ENCODE results near the gene TMX4. TPM values are rescaled to one million over a fixed set of nuclear protein-coding genes. Genes with fewer than 3 reads are reported as not detected.

The TMX4 gene
- total RNA-seq, 1 experiment from 2014 or later, result 12.0 TPM

DNA sequence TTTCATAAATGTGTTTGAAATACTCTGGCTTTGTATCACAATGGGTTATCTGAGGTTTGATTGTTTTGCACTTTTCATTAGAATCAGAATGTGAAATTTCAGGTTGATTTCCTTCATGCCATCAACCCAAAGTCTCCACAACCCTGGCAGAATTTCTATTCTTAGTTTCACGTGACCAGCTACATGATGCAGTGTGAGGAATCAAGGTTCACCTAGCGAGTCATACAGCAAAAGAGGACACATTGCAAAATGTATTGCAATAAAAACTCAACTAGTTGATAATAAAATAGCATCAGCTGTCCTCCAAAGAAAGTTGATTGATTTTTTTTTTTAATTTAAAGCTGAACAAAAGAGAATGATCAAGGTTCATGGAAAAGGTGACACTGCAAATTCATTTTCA lies 81.5 kb downstream of the TMX4 start:
- peaks cover 0 to 4% of the 10 kb centered on the region in 2 experiments; a peak in 1 of 4 replicates for H3K4me1 ChIP-seq (ENCODE audit: control insufficient read depth in 1 of 2, insufficient read depth in 2 of 2, low read length in 2 of 2)
- no peak overlapping the region for H3K4me2 ChIP-seq (ENCODE audit: low read length)
- ChIA-PET RAD21 (ENCODE audit: low non-redundant PET in 1 of 2, low total read pairs in 2 of 2, uncharacterized antibody in 2 of 2, unreplicated experiment in 2 of 2) (no interaction called here), POLR2A (no interaction called here), CTCF (interaction anchor here (1.8 to 3.8 kb wide), 3 partner anchors 8 to 784 kb away, joined by 6 to 97 read pairs (median 22); no protein-coding TSS in a partner anchor)
- TF ChIP-seq, protein P1, sequence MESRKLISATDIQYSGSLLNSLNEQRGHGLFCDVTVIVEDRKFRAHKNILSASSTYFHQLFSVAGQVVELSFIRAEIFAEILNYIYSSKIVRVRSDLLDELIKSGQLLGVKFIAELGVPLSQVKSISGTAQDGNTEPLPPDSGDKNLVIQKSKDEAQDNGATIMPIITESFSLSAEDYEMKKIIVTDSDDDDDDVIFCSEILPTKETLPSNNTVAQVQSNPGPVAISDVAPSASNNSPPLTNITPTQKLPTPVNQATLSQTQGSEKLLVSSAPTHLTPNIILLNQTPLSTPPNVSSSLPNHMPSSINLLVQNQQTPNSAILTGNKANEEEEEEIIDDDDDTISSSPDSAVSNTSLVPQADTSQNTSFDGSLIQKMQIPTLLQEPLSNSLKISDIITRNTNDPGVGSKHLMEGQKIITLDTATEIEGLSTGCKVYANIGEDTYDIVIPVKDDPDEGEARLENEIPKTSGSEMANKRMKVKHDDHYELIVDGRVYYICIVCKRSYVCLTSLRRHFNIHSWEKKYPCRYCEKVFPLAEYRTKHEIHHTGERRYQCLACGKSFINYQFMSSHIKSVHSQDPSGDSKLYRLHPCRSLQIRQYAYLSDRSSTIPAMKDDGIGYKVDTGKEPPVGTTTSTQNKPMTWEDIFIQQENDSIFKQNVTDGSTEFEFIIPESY (IDR thresholded peaks at IDR 0.05; ENCODE audit: extremely low read depth, insufficient replicate concordance, low read length), result no peak
- TF ChIP-seq POLR2AphosphoS5 (IDR thresholded peaks at IDR 0.05; ENCODE audit: low read depth, low read length) (no peak), TCF7L2 (IDR thresholded peaks at IDR 0.05; ENCODE audit: borderline replicate concordance, extremely low read depth, insufficient read depth, insufficient read length) (no peak), EZH2phosphoT487 (IDR thresholded peaks at IDR 0.05; ENCODE audit: borderline replicate concordance) (no peak), FOSL1 (IDR thresholded peaks at IDR 0.05; ENCODE audit: low read depth) (no peak), POLR2A (IDR thresholded peaks at IDR 0.05; ENCODE audit: borderline replicate concordance, extremely low read depth, insufficient read depth, insufficient read length) (no peak), SP1 (IDR thresholded peaks at IDR 0.05; ENCODE audit: low read depth) (no peak), ZNF274 (IDR thresholded peaks at IDR 0.05; ENCODE audit: low read depth, low read length) (no peak), CTCF (IDR thresholded peaks at IDR 0.05 in 2 of 3, conservative IDR thresholded peaks at IDR 0.05 in 1 of 3; ENCODE audit: borderline replicate concordance in 1 of 3, insufficient read depth in 1 of 3, low read depth in 2 of 3, low read length in 2 of 3) (no peak), SRF (IDR thresholded peaks at IDR 0.05; ENCODE audit: low read depth) (no peak), YY1 (IDR thresholded peaks at IDR 0.05; ENCODE audit: extremely low read depth, insufficient replicate concordance, low read depth, low read length) (no peak)
- TF ChIP-seq, protein P2, sequence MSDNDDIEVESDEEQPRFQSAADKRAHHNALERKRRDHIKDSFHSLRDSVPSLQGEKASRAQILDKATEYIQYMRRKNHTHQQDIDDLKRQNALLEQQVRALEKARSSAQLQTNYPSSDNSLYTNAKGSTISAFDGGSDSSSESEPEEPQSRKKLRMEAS (IDR thresholded peaks at IDR 0.05), result no peak
- TF ChIP-seq, protein P3, sequence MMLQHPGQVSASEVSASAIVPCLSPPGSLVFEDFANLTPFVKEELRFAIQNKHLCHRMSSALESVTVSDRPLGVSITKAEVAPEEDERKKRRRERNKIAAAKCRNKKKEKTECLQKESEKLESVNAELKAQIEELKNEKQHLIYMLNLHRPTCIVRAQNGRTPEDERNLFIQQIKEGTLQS (IDR thresholded peaks at IDR 0.05), result no peak
- H3K79me2 ChIP-seq (ENCODE audit: insufficient read depth, low read length), result no peaks in the 10 kb centered on the region
- H3K27me3 ChIP-seq (ENCODE audit: insufficient read depth, low read length), result no peaks in the 10 kb centered on the region
- intact Hi-C loops (cut with micrococcal nuclease), result no loop called here
- no peaks in the 10 kb centered on the region for H4K20me1 ChIP-seq (ENCODE audit: insufficient read depth)
- ATAC-seq, result no peak
- no TSS peak for BruUV-seq (replicated peaks)
- no peaks in the 10 kb centered on the region for H3K9me2 ChIP-seq (ENCODE audit: insufficient read depth)
- no peak overlapping the region for H3K9ac ChIP-seq (ENCODE audit: low read length)
- no peak overlapping the region for H2AFZ ChIP-seq (ENCODE audit: low read depth, low read length, poor library complexity, severe bottlenecking)
- H3K36me3 ChIP-seq (ENCODE audit: control insufficient read depth in 1 of 2, insufficient read depth in 2 of 2, low read length in 2 of 2), result no peaks in the 10 kb centered on the region
- no peak overlapping the region for H3K4me3 ChIP-seq (replicated peaks in 1 of 2; ENCODE audit: low read depth in 1 of 2, low read length in 2 of 2)
- no peak for DNase-seq (ENCODE audit: low read depth, low spot score)
- no peaks in the 10 kb centered on the region for H3K9me3 ChIP-seq (ENCODE audit: control insufficient read depth in 1 of 2, insufficient read depth in 1 of 2, low read depth in 1 of 2, low read length in 2 of 2)
- no peak overlapping the region for H3K27ac ChIP-seq (ENCODE audit: low read depth, low read length)

Measured in HCT116 (cell line).